Activated CD8-positive, alpha-beta memory T cell treated with anti-CD3 and anti-CD28 coated beads for 24 hours (primary cell): ENCODE data around the gene TNNI2.
"Not testable (repeated sequence)": the region's sequence is repeated elsewhere in the genome, so short reads cannot be mapped to it uniquely, and the experiment has no call there.

Source experiments
- DNase-seq: peaks from one replicate; pipeline ENCODE4 v3.0.0-alpha.2; 2020

Gene TNNI2

GRCh38 chr11:1838426-1839144 lies at the start of gene TNNI2:
TSS of gene TNNI2 (plus strand) at chr11:1838981. CDS start at chr11:1839697, 716 bp downstream.
- no peak for DNase-seq

GRCh38 chr11:1791912-1792311 lies 46.9 kb upstream of the TNNI2 start:
- DNase-seq, result no peak

DNA sequence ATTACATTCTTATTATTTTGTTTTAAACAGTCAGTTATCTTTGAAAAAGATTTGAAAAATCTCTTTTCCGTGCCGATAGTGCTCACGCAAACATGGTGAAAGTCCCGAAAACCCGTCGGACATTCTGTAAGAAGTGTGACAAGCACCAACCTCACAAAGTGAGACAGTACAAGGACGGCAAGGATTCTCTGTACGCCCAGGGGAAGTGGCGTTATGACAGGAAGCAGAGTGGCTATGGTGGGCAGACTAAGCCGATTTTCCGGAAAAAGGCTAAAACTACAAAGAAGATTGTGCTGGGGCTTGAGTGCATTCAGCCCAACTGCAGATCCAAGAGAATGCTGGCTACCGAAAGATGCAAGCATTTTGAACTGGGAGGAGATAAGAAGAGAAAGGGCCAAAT lies 46.3 kb upstream of the TNNI2 start:
- no peak for DNase-seq

- DNase-seq, result no peak
Measured at GRCh38 chr11:1793081-1793480, 45.7 kb upstream of the TNNI2 start.

- no peak for DNase-seq
Measured at GRCh38 chr11:1796413-1797011, 42.3 kb upstream of the TNNI2 start.

DNA sequence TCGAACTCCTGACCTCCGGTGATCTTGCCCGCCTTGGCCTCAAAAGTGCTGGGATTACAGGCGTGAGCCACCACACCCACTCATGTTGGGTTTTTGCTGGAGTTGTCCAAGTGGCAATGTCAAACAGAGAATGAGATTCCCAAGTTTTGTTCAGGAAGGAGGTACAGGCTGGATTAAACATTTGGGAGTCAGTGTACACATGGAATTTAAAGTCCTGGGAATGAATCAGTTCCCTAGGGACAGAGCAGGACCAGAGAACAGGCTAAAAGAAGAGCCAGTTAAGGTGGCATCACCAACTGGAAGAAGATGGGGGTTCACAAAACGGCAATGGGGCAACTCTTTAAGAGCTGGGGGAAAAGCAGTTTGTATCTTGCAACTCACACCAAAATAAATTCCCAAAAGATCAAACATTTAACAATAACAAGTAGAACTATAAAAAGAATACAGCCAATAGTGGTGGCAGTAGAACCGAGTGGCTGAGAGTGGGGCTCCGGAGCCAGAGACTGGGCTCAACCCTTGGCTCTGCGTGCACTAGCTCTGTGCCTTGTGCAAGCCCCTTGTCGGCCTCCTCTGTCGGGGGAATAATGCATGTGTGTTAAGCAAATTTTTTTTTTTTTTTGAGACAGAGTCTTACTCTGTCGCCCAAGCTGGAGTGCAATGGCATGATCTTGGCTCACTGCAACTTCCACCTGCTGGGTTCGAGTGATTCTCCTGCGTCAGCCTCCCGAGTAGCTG lies 41.2 kb upstream of the TNNI2 start:
- no peak for DNase-seq

DNA sequence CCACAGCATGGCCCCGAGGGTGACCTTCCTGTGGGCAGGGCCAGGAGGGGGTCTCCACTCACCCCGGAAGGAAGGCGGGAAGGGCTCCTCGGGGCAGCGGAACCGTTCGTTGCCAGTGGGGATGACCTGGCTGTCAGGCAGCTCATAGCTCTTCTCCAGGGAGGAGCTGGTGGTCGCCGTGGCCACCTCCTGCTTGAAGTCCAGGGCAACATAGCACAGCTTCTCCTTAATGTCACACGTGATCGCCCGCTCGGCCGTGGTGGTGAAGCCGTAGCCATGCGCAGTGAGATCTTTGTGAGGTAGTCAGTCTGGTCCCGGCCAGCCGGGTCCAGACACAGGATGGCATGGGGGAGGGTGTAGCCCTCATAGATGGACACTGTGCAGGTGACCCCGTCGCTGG lies 35.5 kb upstream of the TNNI2 start:
- no peak for DNase-seq

DNA sequence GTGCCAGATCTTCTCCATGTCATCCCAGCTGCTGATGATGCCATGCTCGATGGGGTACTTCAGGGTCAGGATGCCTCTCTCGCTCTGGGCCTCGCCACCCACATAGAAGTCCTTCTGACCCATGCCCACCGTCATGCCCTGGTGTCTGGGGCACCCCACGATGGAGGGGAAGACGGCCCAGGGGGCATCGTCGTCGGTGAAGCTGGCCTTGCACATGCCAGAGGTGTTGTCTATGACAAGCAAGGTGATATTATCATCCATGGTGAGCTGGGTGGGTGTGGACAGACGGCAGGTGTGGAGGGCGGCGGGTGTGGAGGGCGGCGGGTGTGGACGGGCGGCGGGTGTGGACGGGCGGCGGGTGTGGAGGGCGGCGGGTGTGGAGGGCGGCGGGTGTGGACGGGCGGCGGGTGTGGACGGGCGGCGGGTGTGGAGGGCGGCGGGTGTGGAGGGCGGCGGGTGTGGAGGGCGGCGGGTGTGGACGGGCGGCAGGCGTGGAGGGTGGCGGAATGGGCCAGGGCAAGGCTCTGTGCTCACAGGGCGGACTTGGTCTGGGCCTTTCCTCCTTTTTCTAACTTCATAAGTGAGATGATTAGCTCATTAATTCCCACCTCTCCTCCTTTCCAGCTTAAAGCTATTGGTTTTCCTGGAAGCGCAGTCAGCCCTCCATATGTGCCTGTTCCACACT lies 34.8 kb upstream of the TNNI2 start:
- DNase-seq, result not testable (repeated sequence)

DNA sequence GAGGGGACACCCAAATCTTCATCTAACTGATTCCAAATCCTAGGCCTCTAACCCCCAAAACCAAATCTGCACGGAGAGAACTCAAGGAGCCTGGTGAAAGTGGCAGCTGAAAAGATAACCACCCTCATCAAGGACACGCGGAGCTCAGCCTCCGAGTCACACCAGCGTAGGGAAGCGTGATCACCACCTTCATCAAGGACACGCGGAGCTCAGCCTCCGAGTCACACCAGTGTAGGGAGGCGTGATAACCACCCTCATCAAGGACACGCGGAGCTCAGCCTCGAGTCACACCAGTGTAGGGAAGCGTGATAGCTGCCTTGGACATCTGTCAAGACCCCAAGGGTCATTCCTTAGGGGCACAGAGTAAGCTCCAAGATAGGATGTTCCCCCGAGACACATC lies 33.3 kb upstream of the TNNI2 start:
- DNase-seq, result no peak

- DNase-seq, result no peak
Measured at GRCh38 chr11:1807264-1807995, 31.4 kb upstream of the TNNI2 start.

DNA sequence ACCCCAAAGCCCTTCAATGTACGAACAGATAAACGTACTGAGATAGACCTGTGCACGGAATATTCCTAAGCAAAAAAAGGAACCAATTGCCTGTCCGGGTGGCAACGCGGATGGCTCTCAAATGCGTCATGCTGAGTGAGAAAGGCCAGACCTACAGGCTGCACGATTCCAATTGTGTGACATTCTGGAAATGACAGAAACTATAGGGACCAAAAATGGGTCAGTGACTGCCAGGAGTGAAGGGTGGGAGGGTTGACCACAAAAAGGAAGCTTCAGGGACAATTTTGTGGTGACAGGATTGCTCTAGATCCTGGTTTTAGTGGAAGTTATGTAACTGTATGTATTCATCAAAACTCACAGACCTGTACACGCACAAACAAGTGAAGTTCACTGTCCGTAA lies 28.0 kb upstream of the TNNI2 start:
- DNase-seq, result no peak

- DNase-seq, result no peak
Measured at GRCh38 chr11:1812274-1812673, 26.5 kb upstream of the TNNI2 start.

- no peak for DNase-seq
Measured at GRCh38 chr11:1812801-1813200, 26.0 kb upstream of the TNNI2 start.

- DNase-seq, result not testable (repeated sequence)
Measured at GRCh38 chr11:1813356-1813755, 25.4 kb upstream of the TNNI2 start.

DNA sequence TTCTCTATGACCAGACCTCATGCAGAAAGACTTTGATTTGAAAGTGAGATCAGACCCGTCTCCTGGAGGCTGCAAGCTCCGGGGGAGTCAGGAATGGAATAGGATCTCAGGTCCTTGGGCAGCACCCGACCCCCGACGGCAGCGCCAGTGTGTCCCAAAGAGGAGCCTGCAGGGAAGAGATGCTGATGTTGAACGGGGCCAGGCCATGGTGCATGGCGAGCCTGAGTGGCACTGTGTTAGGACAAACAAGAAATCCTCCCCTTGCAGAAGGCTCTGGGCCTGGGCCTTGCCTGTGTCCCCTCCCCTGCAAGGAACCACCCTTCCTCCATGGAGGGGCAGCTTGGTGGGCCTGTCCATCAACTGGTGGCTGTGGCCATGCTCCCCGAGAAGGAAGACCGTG lies 24.1 kb upstream of the TNNI2 start:
- DNase-seq, result no peak

- no peak for DNase-seq
Measured at GRCh38 chr11:1815311-1815710, 23.5 kb upstream of the TNNI2 start.

GRCh38 chr11:1815751-1816150 lies 23.0 kb upstream of the TNNI2 start:
- DNase-seq, result no peak

- no peak for DNase-seq
Measured at GRCh38 chr11:1817000-1817399, 21.8 kb upstream of the TNNI2 start.

DNA sequence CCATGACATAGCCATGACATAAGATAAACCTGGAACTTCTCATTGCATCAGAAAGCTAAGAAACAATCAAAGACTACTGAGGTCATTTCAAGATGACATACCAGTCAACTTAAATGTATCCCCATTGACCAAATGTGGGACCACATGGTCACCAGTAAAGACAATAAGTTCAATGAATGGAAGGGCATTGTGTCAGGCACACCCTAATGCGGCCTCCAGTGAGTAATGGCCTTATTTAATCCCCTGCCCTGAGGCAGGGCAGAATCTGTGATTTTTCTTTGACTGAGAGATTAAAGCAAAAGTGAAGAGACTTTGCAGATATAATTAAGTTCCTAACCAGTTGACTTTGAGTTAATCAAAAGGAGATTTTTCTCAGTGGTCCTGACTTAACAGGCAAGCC lies 21.3 kb upstream of the TNNI2 start:
- no peak for DNase-seq

- DNase-seq, result no peak
Measured at GRCh38 chr11:1819074-1819473, 19.7 kb upstream of the TNNI2 start.

DNA sequence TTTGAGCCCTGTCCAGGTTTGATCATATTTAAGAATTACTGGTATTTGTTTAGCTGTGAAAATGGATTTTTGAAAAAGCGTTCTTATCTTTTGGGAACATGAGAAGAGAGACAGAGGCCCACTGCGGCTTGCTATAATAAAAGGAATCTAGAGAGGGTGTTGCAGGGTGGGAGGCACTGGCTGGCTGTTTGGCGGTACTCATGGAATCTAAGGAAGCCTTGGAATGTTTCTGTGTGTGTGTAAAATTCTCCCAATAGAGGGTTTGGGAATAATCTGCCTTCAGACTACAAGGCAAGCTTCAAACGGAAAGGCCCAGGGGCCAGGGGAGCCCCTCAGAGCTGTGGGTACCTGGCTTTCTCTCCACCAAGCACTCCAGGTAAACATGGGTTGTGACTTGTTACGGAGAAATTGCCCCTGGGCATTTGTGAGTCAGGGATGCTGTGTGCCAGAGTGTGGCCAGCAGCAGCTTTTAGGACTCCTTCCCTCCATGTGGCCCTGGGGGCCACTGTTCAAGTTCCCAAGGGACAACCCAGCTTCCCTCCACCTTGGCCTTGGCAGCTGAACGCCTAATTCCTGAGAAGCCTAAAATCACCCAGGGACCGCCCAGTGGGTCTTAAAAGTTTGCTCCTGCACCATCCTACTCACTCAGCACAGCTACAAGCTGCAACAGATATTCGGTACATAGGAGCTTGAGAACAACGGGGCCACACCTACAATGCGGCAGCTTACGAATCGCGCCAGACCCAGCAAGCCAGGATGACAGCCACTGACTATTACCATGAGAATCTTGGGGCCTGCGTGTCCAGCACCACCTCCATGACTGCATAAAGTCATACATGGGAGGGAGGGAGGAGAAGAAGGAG lies 18.1 kb upstream of the TNNI2 start:
- no peak for DNase-seq

- DNase-seq, result no peak
Measured at GRCh38 chr11:1821562-1821961, 17.2 kb upstream of the TNNI2 start.
